Measurements from ENCODE around the gene TBC1D24.

- no peak for TF ChIP-seq CTCF (IDR thresholded peaks at IDR 0.05)
- no peak for TF ChIP-seq EZH2 (IDR thresholded peaks at IDR 0.05; ENCODE audit: borderline replicate concordance, insufficient read depth, low read depth, low read length, poor library complexity, severe bottlenecking)
Observed at GRCh38 chr16:2459647-2460390, 15.1 kb upstream of the TBC1D24 start, which contains the start of gene TEDC2.

Measured in B cell (primary cell).